Measurements from ENCODE around the gene RNF111.

GRCh38 chr15:59048897-59049296, 61.4 kb downstream of the RNF111 start:
- TF ChIP-seq EZH2 (IDR thresholded peaks at IDR 0.05; ENCODE audit: low read length, unreplicated experiment) (no peak), CTCF (conservative IDR thresholded peaks at IDR 0.05; ENCODE audit: low read depth, low read length) (no peak), EZH2phosphoT487 (IDR thresholded peaks at IDR 0.05; ENCODE audit: borderline replicate concordance, low read length) (no peak)
